Measurements from ENCODE around the gene CAMTA1.

CAMTA1 gene

DNA sequence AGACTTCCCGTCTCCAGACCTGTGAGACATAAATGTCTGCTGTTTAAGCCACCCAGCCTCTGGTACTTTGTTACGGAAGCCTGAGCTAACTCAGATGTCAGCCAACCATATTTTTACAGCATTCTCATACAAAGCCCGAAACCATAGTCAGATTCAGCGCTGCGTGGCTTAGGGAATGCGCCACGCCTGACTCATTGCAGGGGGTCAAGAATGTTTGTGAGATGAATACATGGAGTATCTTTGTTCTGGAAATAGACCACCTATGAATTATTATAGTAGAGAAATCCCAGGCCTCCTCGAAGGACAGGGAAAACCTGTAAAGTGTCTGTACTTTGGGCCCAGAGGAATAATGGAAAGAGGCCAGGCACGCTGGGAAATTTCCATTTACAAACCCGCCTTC, 434.8 kb downstream of the CAMTA1 start:
- TF ChIP-seq, protein P1, sequence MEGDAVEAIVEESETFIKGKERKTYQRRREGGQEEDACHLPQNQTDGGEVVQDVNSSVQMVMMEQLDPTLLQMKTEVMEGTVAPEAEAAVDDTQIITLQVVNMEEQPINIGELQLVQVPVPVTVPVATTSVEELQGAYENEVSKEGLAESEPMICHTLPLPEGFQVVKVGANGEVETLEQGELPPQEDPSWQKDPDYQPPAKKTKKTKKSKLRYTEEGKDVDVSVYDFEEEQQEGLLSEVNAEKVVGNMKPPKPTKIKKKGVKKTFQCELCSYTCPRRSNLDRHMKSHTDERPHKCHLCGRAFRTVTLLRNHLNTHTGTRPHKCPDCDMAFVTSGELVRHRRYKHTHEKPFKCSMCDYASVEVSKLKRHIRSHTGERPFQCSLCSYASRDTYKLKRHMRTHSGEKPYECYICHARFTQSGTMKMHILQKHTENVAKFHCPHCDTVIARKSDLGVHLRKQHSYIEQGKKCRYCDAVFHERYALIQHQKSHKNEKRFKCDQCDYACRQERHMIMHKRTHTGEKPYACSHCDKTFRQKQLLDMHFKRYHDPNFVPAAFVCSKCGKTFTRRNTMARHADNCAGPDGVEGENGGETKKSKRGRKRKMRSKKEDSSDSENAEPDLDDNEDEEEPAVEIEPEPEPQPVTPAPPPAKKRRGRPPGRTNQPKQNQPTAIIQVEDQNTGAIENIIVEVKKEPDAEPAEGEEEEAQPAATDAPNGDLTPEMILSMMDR (IDR thresholded peaks at IDR 0.05; ENCODE audit: low read depth, low read length): no peak
- no peak overlapping the region for H3K4me3 ChIP-seq (ENCODE audit: low read depth, low read length)

- TF ChIP-seq, protein P1 (IDR thresholded peaks at IDR 0.05; ENCODE audit: low read depth, low read length): no peak
- no peak overlapping the region for H3K4me3 ChIP-seq (ENCODE audit: low read depth, low read length)
These were observed 435.5 kb downstream of the CAMTA1 start for GRCh38 chr1:7220712-7221252.

GRCh38 chr1:7221826-7222694, 436.8 kb downstream of the CAMTA1 start:
- no peak overlapping the region for H3K4me3 ChIP-seq (ENCODE audit: low read depth, low read length)
- TF ChIP-seq, protein P1 (IDR thresholded peaks at IDR 0.05; ENCODE audit: low read depth, low read length): no peak

- TF ChIP-seq, protein P1 (IDR thresholded peaks at IDR 0.05; ENCODE audit: low read depth, low read length): no peak
- no peak overlapping the region for H3K4me3 ChIP-seq (ENCODE audit: low read depth, low read length)
These were observed 437.4 kb downstream of the CAMTA1 start for GRCh38 chr1:7222695-7223015.

DNA sequence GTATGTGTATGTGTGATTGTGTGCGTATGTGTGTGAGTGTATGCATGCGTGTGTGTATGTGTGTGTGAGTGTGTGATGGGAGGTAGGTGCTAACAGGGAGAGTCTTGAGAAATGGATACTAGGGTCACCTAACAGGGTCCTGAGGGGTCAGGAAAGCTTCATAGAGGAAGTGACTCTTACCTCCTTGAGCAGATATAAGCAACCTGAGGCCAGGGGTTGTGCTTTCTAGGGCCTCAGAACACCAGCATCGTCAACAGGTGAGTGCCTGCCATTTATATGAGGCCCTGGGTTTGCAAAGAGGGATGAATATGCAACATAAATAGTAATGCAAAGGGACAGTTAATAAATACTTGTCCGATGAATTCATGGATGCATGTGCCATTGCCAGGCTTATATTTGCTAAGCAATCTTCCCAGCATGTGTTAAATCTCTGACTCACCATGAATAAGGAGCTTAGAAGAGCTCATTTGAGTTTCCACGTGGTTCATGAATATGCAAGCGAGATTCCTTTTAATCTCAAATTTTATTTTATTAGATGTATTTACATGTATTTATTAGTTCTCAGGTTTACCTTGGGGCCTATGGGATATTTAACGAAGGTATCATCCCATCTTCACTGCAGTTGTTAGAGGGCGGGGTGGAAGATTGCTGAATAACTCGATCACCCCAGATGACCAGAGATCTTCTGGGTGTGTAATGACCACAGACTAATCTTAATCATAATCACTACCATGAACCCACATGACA, 438.3 kb downstream of the CAMTA1 start:
- TF ChIP-seq, protein P1 (IDR thresholded peaks at IDR 0.05; ENCODE audit: low read depth, low read length): no peak
- no peak overlapping the region for H3K4me3 ChIP-seq (ENCODE audit: low read depth, low read length)

- TF ChIP-seq, protein P1 (IDR thresholded peaks at IDR 0.05; ENCODE audit: low read depth, low read length): no peak
- H3K4me3 ChIP-seq (ENCODE audit: low read depth, low read length): no peak overlapping the region
These were observed 438.9 kb downstream of the CAMTA1 start for GRCh38 chr1:7224081-7224534.

GRCh38 chr1:7224644-7225043, 439.4 kb downstream of the CAMTA1 start:
- TF ChIP-seq, protein P1 (IDR thresholded peaks at IDR 0.05; ENCODE audit: low read depth, low read length): no peak
- no peak overlapping the region for H3K4me3 ChIP-seq (ENCODE audit: low read depth, low read length)

Measured in WI38 (cell line).